WI38 (cell line): ENCODE data around the gene NAA16.
A peak's percentile ranks its signal among the peaks of the same experiment; 100 is the strongest.

Source experiments
- H3K4me3 ChIP-seq: 2 replicates; pipeline ENCODE4 v1.5.1; 2011; ENCODE audit warnings: low read depth, mild to moderate bottlenecking, control low read depth, low read length
- TF ChIP-seq, protein P1 (sequence below): IDR thresholded peaks from 2 replicates; pipeline ENCODE4 v1.5.1; 2012; ENCODE audit warnings: low read depth, mild to moderate bottlenecking, control low read depth, low read length

The NAA16 gene

DNA sequence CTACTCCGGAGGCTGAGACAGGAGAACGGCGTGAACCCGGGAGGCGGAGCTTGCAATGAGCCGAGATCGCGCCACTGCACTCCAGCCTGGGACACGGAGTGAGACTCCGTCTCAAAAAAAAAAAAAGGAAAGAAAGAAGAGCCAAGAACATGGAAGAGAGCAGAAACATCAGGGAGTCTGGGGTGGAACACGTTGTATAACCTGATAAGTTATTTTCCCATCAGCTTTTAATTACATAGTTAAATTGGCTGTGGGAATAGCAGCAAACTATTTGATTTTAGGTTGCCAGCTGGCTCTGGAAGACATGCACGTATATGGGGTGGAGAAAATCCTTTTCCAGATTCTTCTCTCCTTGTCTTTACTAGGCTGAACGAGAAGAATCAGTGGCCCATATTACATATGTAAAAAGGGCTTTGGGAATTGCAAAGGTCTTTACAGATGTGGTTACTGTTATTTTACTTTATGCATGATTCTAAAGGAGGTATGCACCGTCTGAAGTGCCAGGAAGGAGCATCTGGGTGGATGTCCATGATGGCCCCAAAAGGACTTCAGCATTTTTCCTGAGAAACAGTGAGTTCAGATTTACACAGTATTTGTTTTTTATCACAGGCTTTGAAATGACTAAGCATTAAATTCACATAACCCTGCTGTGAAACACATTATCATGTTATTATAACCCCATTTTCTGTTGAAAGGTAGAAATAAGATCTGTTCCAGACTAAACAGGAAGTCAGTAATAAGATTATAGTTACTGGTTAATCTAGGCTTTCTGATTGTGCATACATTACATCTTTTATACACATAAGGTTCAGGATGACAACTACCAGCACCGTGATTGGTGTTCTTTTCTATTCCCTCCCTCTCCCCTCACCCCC is 4.6 kb upstream of the NAA16 start:
- TF ChIP-seq, protein P1, sequence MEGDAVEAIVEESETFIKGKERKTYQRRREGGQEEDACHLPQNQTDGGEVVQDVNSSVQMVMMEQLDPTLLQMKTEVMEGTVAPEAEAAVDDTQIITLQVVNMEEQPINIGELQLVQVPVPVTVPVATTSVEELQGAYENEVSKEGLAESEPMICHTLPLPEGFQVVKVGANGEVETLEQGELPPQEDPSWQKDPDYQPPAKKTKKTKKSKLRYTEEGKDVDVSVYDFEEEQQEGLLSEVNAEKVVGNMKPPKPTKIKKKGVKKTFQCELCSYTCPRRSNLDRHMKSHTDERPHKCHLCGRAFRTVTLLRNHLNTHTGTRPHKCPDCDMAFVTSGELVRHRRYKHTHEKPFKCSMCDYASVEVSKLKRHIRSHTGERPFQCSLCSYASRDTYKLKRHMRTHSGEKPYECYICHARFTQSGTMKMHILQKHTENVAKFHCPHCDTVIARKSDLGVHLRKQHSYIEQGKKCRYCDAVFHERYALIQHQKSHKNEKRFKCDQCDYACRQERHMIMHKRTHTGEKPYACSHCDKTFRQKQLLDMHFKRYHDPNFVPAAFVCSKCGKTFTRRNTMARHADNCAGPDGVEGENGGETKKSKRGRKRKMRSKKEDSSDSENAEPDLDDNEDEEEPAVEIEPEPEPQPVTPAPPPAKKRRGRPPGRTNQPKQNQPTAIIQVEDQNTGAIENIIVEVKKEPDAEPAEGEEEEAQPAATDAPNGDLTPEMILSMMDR, result no peak
- H3K4me3 ChIP-seq, result no peak overlapping the region

DNA sequence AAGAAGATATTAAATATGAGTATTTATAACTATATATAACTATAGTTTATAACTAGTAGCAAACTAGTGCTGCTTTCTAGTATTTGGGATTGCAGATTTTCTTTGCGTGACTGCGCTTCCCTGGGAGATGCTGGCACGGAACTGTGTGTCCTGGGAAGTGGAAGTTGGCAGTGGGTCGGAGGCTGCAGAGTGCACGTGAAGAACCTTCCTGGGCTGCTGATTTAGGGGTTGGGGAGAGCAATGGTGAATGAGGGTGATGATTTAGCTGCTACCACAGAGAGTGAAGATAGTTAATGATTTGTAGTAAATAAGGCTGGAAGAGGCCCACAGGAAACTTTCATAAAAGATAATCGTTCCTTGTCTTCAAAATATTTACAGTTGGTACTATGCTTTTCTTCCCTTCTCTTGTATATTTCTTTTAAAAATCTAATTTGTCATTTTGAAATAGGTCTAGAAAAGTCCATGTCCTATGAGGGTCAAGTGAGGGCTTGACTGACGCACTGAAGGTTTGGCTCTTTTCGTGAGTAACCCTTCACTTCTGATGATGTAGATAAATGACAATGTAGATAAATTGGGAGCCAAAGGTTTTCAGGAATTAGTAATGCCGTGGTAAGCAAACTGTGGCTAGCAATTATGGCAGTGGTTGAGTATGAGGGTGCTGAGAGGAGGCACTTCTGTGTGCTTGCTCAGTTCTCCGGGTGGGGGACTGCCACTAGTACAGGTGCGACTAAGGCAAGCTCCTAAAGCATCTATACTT is 3.0 kb upstream of the NAA16 start:
- TF ChIP-seq, protein P1, result no peak
- H3K4me3 ChIP-seq, result no peak overlapping the region

DNA sequence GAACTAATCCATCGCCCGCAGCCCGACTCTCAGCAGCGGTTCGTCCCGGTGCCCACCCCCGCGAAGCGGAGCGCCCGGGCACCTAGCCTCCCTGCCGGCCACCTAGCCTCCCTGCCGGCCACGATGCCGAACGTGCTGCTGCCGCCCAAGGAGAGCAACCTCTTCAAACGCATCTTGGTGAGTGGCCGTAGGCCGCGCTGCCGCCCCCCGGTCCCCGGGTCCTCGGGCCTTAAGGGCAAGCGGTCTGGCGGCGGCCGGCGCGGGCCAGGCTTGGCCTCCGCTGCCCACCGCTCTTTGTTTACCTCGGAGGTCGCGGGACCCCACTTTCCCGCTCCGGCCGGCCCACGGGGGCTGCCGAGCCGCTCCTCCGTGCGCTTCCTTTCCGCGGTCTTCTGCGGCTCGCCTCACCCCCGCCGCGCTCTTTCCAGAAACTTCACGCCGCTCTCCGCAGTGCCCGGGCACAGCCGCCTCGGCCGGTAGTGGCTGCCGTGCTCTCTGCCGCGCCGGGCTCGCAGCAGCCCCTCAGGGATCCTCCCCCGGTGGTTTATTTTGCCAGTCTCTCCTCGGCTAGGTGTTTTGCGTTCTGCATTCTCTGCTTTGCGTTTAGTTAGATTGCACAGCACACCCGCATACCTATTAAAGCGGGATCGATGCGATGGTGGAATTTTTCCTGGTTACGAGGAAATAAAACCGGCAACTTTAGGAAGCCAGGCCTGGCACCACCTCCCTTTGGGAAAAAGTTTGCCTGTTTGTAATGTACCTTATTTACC is 524 bp downstream of the NAA16 start:
- TF ChIP-seq, protein P1, result no peak
- H3K4me3 ChIP-seq, result peak overlapping the region; percentile 95

DNA sequence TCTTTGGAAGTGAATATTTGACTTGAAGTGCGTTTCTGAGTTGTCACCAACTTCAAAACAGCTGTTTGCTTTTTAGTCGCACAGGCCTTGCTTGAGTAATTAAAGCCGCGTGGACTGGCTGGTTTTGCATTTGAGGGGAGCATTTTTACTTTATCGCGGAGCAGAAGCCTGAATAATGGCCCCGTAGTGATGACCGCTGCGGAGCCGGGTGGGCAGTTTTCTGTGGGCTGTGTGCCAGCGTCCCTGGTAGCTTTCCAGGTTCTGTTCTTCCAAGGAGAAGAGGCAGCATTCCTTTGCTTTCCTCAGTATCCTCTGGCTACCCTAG is 1.1 kb downstream of the NAA16 start:
- TF ChIP-seq, protein P1, result no peak
- peak overlapping the region; percentile 95 for H3K4me3 ChIP-seq

DNA sequence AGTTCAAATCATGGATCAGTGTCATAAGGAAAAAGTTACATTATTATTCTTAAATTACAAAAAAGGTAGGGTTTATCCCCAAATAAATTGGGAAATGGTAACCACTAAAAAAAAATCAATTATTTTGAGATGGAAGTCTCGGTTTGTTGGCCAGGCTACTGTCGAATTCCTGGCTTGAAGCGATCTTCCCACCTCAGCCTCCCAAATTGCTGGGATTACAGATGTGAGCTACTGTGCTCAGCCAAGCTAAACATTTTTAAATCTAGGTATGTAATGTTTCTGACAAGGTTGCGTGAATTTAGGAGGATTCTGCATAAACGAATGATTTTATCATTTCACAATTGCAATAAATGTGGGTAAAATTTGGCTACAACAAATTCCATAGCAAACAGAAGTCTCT is 2.0 kb downstream of the NAA16 start:
- TF ChIP-seq, protein P1, result no peak
- peak overlapping the region; percentile 95 for H3K4me3 ChIP-seq

DNA sequence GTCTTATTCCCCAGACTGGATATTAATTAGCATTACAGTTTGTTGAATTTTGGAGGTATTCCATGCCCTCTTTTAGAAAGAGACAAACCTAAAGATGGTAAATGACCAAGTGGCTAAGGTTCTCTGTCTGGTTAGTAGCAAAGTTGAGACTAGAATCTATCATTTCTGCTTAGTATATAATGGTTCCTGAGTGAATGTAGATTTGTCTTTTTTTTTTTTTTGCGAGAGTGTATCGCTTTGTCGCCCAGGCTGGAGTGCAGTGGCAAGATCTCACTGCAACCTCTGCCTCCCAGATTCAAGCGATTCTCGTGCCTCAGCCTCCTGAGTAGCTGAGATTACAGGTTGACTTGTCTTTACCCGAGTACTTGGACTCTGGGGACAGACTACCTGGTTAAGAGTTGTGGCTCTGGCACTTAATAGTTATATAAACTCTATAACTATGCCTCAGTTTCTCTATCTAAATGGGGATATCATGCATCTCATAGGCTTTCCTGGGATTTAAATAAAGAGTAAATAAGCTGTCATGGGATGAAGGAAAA is 2.7 kb downstream of the NAA16 start:
- H3K4me3 ChIP-seq, result peak overlapping the region; percentile 95
- TF ChIP-seq, protein P1, result no peak
